ENCODE results near the gene SKI.

Gene SKI

DNA sequence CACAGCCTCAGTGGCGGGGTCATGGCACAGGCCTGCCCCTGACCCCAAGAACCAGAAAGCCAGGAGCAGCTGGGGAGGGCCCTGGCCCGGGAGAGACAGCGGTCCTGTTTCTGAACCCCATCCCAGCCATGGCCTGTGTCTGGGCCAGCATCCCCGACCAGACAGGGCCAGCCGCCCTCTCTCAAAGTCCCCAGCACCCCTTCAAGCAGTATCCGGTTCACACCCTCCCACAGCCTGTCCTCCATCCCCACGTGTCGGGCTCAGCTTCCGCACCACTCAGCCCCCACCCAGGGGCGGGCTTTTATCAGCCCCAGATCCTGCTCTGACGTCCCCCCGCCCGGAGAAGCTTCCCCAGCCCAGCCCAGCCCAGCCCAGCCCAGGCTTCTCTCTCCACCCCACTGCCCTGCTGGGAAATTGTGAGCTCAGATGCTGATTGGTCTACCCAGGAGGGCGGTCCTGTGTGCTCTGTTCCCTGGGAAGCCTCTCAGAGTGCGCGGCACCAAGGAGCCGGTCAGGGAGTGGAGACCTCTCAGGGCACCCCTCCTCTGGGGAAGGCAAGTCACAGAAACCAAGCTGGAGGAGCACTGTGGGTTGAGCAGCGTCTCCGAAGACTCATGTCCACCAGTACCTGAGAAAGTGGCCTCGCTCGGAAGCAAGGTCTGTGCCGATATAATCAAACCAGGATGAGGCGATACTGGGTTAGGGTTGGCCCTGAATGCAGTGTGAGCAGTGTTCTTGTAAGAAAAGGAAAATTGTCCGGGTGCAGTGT lies 28.9 kb upstream of the SKI start:
- no peak overlapping the region for H3K27ac ChIP-seq
- TF ChIP-seq, protein P1, sequence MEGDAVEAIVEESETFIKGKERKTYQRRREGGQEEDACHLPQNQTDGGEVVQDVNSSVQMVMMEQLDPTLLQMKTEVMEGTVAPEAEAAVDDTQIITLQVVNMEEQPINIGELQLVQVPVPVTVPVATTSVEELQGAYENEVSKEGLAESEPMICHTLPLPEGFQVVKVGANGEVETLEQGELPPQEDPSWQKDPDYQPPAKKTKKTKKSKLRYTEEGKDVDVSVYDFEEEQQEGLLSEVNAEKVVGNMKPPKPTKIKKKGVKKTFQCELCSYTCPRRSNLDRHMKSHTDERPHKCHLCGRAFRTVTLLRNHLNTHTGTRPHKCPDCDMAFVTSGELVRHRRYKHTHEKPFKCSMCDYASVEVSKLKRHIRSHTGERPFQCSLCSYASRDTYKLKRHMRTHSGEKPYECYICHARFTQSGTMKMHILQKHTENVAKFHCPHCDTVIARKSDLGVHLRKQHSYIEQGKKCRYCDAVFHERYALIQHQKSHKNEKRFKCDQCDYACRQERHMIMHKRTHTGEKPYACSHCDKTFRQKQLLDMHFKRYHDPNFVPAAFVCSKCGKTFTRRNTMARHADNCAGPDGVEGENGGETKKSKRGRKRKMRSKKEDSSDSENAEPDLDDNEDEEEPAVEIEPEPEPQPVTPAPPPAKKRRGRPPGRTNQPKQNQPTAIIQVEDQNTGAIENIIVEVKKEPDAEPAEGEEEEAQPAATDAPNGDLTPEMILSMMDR (IDR thresholded peaks at IDR 0.05) = no peak
- H3K36me3 ChIP-seq = no peaks in the 10 kb centered on the region
- H3K4me3 ChIP-seq (ENCODE audit: low read depth in 1 of 2, low read length in 1 of 2) = no peak overlapping the region
- H3K27me3 ChIP-seq = peaks cover 33% of the 10 kb centered on the region
- H3K4me1 ChIP-seq (ENCODE audit: control insufficient read depth in 1 of 2, insufficient read depth in 1 of 2, low read depth in 1 of 2, low read length in 1 of 2) = peaks cover 0 to 20% of the 10 kb centered on the region in 2 experiments
- no peaks in the 10 kb centered on the region for H3K9me3 ChIP-seq

DNA sequence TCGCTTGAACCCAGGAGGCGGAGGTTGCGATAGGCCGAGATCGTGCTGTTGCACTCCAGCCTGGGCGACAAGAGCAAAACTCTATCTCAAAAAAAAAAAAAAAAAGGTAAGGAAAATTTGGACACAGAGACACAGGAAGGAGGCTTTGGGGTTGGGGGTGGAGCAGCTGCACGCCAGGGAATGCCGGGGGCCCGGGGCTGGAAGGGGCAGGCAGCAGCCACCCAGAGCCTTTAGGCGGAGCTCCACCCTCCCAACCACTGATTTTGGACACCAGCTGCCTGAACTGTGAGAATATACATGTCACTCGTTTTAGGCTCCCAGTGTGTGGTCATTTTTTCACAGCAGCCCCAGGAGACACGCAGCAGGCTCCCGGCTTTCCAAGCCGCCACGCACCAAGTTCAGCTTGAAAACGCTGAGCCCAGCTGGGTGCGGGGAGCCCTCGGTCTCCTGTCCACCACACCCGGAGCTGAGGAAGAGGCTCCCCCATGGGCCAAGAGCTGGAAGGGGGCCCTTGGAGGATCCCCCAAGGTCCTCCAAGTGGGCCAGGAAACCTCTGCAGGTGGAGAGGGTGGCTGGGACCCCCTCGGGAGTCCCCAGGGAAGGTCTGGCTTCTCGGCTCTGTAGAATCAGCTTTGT lies 27.7 kb upstream of the SKI start:
- Histone ChIP-seq H3K4me3 (ENCODE audit: low read depth in 1 of 2, low read length in 1 of 2) (no peak overlapping the region), H3K27ac (no peak overlapping the region), H3K4me1 (ENCODE audit: control insufficient read depth in 1 of 2, insufficient read depth in 1 of 2, low read depth in 1 of 2, low read length in 1 of 2) (peaks cover 5 to 22% of the 10 kb centered on the region in 2 experiments), H3K9me3 (no peaks in the 10 kb centered on the region), H3K36me3 (no peaks in the 10 kb centered on the region), H3K27me3 (peaks cover 35% of the 10 kb centered on the region)
- TF ChIP-seq, protein P1 (IDR thresholded peaks at IDR 0.05) = no peak

DNA sequence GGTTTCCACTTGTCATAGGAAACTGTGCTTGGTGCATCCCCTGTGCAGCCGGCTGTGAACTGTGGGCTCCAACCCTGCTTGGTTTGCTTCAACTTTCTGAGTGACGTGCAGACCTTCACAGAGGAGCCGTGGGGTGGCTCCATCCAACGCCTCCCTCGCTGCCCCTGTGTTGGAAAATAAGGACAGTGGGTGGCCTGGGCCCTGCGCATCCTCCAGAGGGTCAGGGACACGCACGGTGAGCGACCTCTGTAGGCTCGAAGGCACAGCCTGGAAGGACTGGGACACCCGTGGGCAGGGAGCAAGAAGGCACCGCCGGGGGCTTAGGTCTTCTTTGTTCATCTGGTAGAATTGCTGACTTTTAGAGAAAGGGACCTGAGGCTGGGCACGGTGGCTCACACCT lies 27.1 kb upstream of the SKI start:
- no peak overlapping the region for H3K4me3 ChIP-seq (ENCODE audit: low read depth in 1 of 2, low read length in 1 of 2)
- no peaks in the 10 kb centered on the region for H3K9me3 ChIP-seq
- H3K27me3 ChIP-seq = peaks cover 42% of the 10 kb centered on the region
- H3K36me3 ChIP-seq = no peaks in the 10 kb centered on the region
- H3K27ac ChIP-seq = no peak overlapping the region
- H3K4me1 ChIP-seq (ENCODE audit: control insufficient read depth in 1 of 2, insufficient read depth in 1 of 2, low read depth in 1 of 2, low read length in 1 of 2) = peaks cover 10 to 26% of the 10 kb centered on the region in 2 experiments
- TF ChIP-seq, protein P1 (IDR thresholded peaks at IDR 0.05) = no peak

DNA sequence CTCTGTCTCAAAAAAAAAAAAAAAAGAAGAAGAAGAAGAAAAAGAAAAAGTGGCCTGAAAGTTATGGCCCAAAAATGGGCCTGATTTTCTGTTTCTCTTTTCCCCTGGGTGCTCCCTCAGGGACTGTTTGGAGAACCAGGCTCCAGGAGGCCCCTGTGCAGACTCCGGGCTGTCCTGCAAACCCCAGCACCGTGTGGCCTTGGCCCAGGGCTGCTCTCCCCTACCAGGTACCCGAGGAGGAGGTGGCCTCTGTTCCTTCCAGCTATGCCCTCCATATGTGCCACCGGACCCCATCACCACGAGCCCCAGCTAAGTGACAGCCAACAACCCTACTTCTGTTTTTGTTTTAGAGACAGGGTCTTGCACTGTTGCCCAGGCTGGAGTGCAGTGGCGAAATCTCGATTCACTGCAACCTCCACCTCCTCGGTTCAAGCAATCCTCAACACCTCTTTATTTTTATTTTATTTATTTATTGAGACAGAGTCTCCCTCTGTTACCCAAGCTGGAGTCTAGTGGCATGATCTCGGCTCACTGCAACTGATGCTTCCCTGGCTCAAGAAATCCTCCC lies 26.0 kb upstream of the SKI start:
- Histone ChIP-seq H3K36me3 (no peaks in the 10 kb centered on the region), H3K4me3 (ENCODE audit: low read depth in 1 of 2, low read length in 1 of 2) (no peak overlapping the region), H3K4me1 (ENCODE audit: control insufficient read depth in 1 of 2, insufficient read depth in 1 of 2, low read depth in 1 of 2, low read length in 1 of 2) (peaks cover 10 to 26% of the 10 kb centered on the region in 2 experiments), H3K9me3 (no peaks in the 10 kb centered on the region), H3K27ac (no peak overlapping the region), H3K27me3 (peaks cover 52% of the 10 kb centered on the region)
- TF ChIP-seq, protein P1 (IDR thresholded peaks at IDR 0.05) = no peak

DNA sequence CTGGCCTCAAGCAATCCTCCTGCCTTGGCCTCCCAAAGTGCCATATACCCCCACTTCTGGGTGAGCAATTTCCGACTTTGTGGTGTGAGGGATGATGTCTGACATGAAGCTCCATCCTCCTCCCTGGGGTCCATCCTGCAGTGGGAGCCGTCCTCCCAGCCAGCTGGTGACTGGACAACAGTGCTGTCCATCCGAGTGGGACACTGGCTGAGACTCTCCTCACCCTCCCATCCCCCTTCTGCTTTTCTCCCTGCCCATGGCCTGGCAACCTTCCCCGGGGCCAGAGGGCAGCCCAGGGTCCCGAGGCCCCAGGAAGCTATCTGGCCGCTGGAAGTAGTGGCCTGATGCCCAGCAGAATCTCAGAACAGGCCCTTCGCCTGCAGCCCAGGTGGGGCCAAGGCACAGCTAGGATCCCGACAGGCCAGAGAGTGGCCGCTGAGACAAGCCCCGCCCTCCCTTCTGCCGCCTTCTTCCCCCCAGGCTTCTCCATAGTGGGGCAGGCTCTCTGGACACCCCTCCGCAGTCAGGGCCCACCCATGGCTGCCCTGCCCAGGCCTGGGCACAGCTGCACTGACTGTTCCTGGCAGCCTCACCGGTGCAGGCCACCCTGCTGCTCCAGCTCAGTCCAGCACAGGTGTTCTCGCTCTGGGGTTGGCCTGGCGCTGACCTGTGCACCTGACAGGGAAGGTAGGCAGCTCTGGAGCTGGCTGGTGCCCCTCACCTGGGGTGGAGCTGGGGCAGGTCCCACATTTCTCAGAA lies 25.1 kb upstream of the SKI start:
- no peaks in the 10 kb centered on the region for H3K9me3 ChIP-seq
- H3K27ac ChIP-seq = no peak overlapping the region
- TF ChIP-seq, protein P1 (IDR thresholded peaks at IDR 0.05) = no peak
- no peaks in the 10 kb centered on the region for H3K36me3 ChIP-seq
- H3K4me3 ChIP-seq (ENCODE audit: low read depth in 1 of 2, low read length in 1 of 2) = no peak overlapping the region
- peaks cover 58% of the 10 kb centered on the region for H3K27me3 ChIP-seq
- peaks cover 10 to 26% of the 10 kb centered on the region in 2 experiments for H3K4me1 ChIP-seq (ENCODE audit: control insufficient read depth in 1 of 2, insufficient read depth in 1 of 2, low read depth in 1 of 2, low read length in 1 of 2)

Data from neutrophil (primary cell).